GM18526 (cell line): ENCODE data around the gene NXPH1.

Source experiments
- POLR2A ChIP-seq: IDR thresholded peaks from 3 replicates; pipeline ENCODE4 v1.6.1; 2011; ENCODE audit not compliant: insufficient read length; ENCODE audit errors: extremely low read depth

NXPH1 gene

GRCh38 chr7:8765374-8765773 lies 332.0 kb downstream of the NXPH1 start:
- TF ChIP-seq POLR2A = no peak

GRCh38 chr7:8773518-8773917 lies 340.1 kb downstream of the NXPH1 start:
- no peak for TF ChIP-seq POLR2A

- TF ChIP-seq POLR2A = no peak
These were observed 345.1 kb downstream of the NXPH1 start for GRCh38 chr7:8778459-8778858.

GRCh38 chr7:8781166-8781565 lies 347.8 kb downstream of the NXPH1 start:
- no peak for TF ChIP-seq POLR2A

GRCh38 chr7:8783229-8783628 lies 349.8 kb downstream of the NXPH1 start:
- no peak for TF ChIP-seq POLR2A

- no peak for TF ChIP-seq POLR2A
These were observed 351.7 kb downstream of the NXPH1 start for GRCh38 chr7:8785081-8785480.

GRCh38 chr7:8800986-8801385 lies 367.6 kb downstream of the NXPH1 start:
- TF ChIP-seq POLR2A = no peak
